GM23338 (cell line): ENCODE results near the gene CCNB1IP1. TPM values are rescaled to one million over a fixed set of nuclear protein-coding genes. Genes with fewer than 3 reads are reported as not detected.

Source experiments
- ATAC-seq: fragments of 200-7000 bp; cut with Tn5 transposase; 3 replicates; pipeline ENCODE4 v1.9.1; 2020
- DNase-seq: peaks from one replicate; pipeline ENCODE4 v3.0.0-alpha.2; 2015; ENCODE audit warnings: low spot score
- H2AFZ ChIP-seq: fragments of 200-600 bp; sonication (generic); 2 replicates; pipeline ENCODE4 v1.8.0; 2016; ENCODE audit warnings: antibody characterized with exemption, mild to moderate bottlenecking, moderate library complexity
- H3F3A ChIP-seq: fragments of 200-600 bp; sonication (generic); replicated peaks from 2 replicates; pipeline ENCODE4 v1.8.0; 2017; ENCODE audit warnings: antibody characterized with exemption, mixed run types, low read depth
- H3K27ac ChIP-seq: fragments of 200-600 bp; sonication (generic); 2 replicates; pipeline ENCODE4 v1.6.1; 2016; ENCODE audit warnings: low read depth
- H3K27me3 ChIP-seq: fragments of 200-600 bp; sonication (generic); 2 replicates; pipeline ENCODE4 v1.8.0; 2016; ENCODE audit warnings: mild to moderate bottlenecking, mixed run types, moderate library complexity; ENCODE audit not compliant: insufficient read depth
- H3K36me3 ChIP-seq: fragments of 200-600 bp; sonication (generic); 2 replicates; pipeline ENCODE4 v1.8.0; 2016; ENCODE audit warnings: mild to moderate bottlenecking; ENCODE audit not compliant: insufficient read depth
- H3K4me1 ChIP-seq: fragments of 200-600 bp; sonication (generic); 2 replicates; pipeline ENCODE4 v1.8.0; 2016; ENCODE audit warnings: mild to moderate bottlenecking, moderate library complexity; ENCODE audit not compliant: insufficient read depth
- H3K4me2 ChIP-seq: fragments of 200-600 bp; sonication (generic); 2 replicates; pipeline ENCODE4 v1.7.1; 2017; ENCODE audit warnings: mixed run types
- H3K4me3 ChIP-seq: fragments of 200-600 bp; sonication (generic); 2 replicates; pipeline ENCODE4 v1.6.1; 2016; ENCODE audit warnings: mixed run types
- H3K79me2 ChIP-seq: fragments of 200-600 bp; sonication (generic); replicated peaks from 2 replicates; pipeline ENCODE4 v1.8.0; 2017; ENCODE audit warnings: mild to moderate bottlenecking; ENCODE audit not compliant: insufficient read depth
- H3K9me2 ChIP-seq: fragments of 200-600 bp; sonication (generic); 2 replicates; pipeline ENCODE4 v1.8.0; 2017; ENCODE audit not compliant: insufficient read depth
- H4K20me1 ChIP-seq: fragments of 200-600 bp; sonication (generic); replicated peaks from 2 replicates; pipeline ENCODE4 v1.8.0; 2017; ENCODE audit warnings: mild to moderate bottlenecking; ENCODE audit not compliant: insufficient read depth
- H3K27ac Mint-ChIP-seq: 2 replicates; pipeline ENCODE4 v1.8.0; 2020; ENCODE audit warnings: inconsistent platforms, mild to moderate bottlenecking, moderate library complexity, mixed read lengths
- H3K27me3 Mint-ChIP-seq: 3 replicates; pipeline ENCODE4 v1.8.0; 2022; ENCODE audit warnings: low read depth, mild to moderate bottlenecking, moderate library complexity, mixed read lengths, inconsistent platforms; ENCODE audit not compliant: insufficient read depth, poor library complexity
- H3K36me3 Mint-ChIP-seq: 3 replicates; pipeline ENCODE4 v1.8.0; 2021; ENCODE audit warnings: low read depth, mild to moderate bottlenecking, inconsistent platforms, moderate library complexity, mixed read lengths
- H3K4me1 Mint-ChIP-seq: 3 replicates; pipeline ENCODE4 v1.8.0; 2020; ENCODE audit warnings: mild to moderate bottlenecking, inconsistent platforms, mixed read lengths
- H3K4me3 Mint-ChIP-seq: 3 replicates; pipeline ENCODE4 v1.8.0; 2021; ENCODE audit warnings: moderate library complexity, mild to moderate bottlenecking, inconsistent platforms, mixed read lengths
- H3K9me3 Mint-ChIP-seq: 3 replicates; pipeline ENCODE4 v1.8.0; 2020; ENCODE audit warnings: moderate library complexity, mild to moderate bottlenecking, inconsistent platforms, mixed read lengths
- CREB1 ChIP-seq: fragments of 250-450 bp; sonication (Bioruptor Pico); IDR thresholded peaks from 2 replicates; pipeline ENCODE4 v1.5.0; 2020; ENCODE audit warnings: low read depth, mild to moderate bottlenecking, moderate library complexity
- ETS1 ChIP-seq: IDR thresholded peaks from 2 replicates; pipeline ENCODE4 v1.6.1; 2016; ENCODE audit warnings: antibody characterized with exemption
- EZH2 ChIP-seq: fragments of 200-600 bp; sonication (generic); IDR thresholded peaks from one replicate; pipeline ENCODE4 v1.8.0; 2017; ENCODE audit warnings: antibody characterized with exemption, mild to moderate bottlenecking, low read depth; ENCODE audit not compliant: unreplicated experiment
- EZH2phosphoT487 ChIP-seq: fragments of 200-600 bp; sonication (generic); IDR thresholded peaks from one replicate; pipeline ENCODE4 v1.8.1; 2018; ENCODE audit warnings: antibody characterized with exemption; ENCODE audit not compliant: unreplicated experiment
- JUNB ChIP-seq: IDR thresholded peaks from one replicate; pipeline ENCODE4 v1.6.1; 2016; ENCODE audit warnings: antibody characterized with exemption; ENCODE audit not compliant: unreplicated experiment
- NANOG ChIP-seq: IDR thresholded peaks from 2 replicates; pipeline ENCODE4 v1.6.1; 2016; ENCODE audit warnings: antibody characterized with exemption, borderline replicate concordance
- POLR2AphosphoS5 ChIP-seq: IDR thresholded peaks from 2 replicates; pipeline ENCODE4 v1.6.1; 2016; ENCODE audit warnings: antibody characterized with exemption, low read depth
- STAT1 ChIP-seq: IDR thresholded peaks from one replicate; pipeline ENCODE4 v1.6.1; 2016; ENCODE audit warnings: antibody characterized with exemption; ENCODE audit not compliant: unreplicated experiment
- ZNF114 ChIP-seq: fragments of 250-450 bp; sonication (Bioruptor Pico); IDR thresholded peaks from 2 replicates; pipeline ENCODE4 v1.5.0; 2020; ENCODE audit warnings: mild to moderate bottlenecking, moderate library complexity
- polyA plus RNA-seq: library from polyadenylated mRNA; unstranded; fragments of >200 nt; fragmentation: Nextera tagmentation; extraction: Ambion mirVana; gene quantifications from 2 replicates; pipeline ENCODE4 v1.2.1, GENCODE V29; 2016
- total RNA-seq: library from RNA; depleted of rRNA; stranded (reverse); fragments of >200 nt; shearing (Covaris generic); gene quantifications from 2 replicates; pipeline ENCODE4 v1.2.3, GENCODE V29; 2014
- TF ChIP-seq, protein P1 (sequence below), 2 experiments: fragments of 200-600 bp in 1 of 2; sonication (generic) in 1 of 2; conservative IDR thresholded peaks; 2 replicates each; pipeline versions ENCODE4 v1.5.1 to v1.6.1; 2016 to 2017; ENCODE audit warnings: antibody characterized with exemption in 2 of 2, low read depth in 2 of 2, mild to moderate bottlenecking in 2 of 2, moderate library complexity in 1 of 2
- TF ChIP-seq, protein P2 (sequence below): IDR thresholded peaks from one replicate; pipeline ENCODE4 v1.6.1; 2018; ENCODE audit warnings: antibody characterized with exemption; ENCODE audit not compliant: unreplicated experiment
- TF ChIP-seq, protein P3 (sequence below): fragments of 250-450 bp; sonication (Bioruptor Pico); IDR thresholded peaks from 2 replicates; pipeline ENCODE4 v1.5.0; 2020; ENCODE audit warnings: mild to moderate bottlenecking, moderate library complexity

Gene CCNB1IP1
- total and polyA plus RNA-seq, 2 experiments from 2014 or later: 108 to 254 TPM

DNA sequence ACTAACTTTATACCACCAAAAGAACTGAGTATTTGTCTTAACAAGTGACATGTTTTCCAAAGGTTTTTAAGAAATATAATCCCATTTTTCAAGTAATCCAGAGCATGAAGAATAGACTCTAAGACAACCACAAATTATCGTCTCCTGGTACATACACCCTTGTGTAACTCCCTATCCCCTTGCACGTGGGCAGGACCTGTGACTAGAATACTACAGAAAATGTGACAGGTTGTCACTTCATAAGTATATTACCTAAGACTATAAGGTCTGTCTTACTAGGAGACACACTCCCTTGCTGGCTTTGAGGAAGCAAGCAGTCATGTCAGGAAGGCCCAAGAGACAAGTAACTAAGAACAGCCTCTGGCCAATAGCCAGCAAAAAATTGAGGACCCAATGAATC lies 19.1 kb downstream of the CCNB1IP1 start (continued):
- TF ChIP-seq CREB1 (CRISPR knock-in tag) (no peak), ETS1 (no peak), ZNF114 (CRISPR knock-in tag) (no peak)

DNA sequence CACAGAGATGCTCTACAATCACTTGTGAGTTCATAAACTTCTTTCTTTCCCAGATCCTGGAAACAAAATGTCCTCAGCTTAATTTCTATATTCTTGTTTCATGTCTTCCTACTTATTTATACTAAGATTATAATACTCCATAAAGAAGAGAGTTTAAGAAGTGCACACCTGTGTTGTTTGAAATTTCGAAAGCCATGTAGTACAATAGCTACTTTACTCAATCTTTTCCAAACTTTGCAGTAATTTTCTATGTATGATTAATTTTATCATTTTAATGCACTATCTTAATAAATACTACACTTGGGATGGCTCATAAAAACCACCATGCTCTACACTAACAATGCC lies 27.0 kb downstream of the CCNB1IP1 start:
- H4K20me1 ChIP-seq: peaks cover 4% of the 10 kb centered on the region; the same call in 1 of the 2 replicates
- DNase-seq (no peak), ATAC-seq (no peak)
- H3K36me3 ChIP-seq: peaks cover 6% of the 10 kb centered on the region
- H3K9me2 ChIP-seq: no peaks in the 10 kb centered on the region
- Mint-ChIP-seq H3K4me3 (peak overlapping the region; percentile 87), H3K4me1 (peaks cover 3% of the 10 kb centered on the region; the same call in 2 of the 3 replicates), H3K9me3 (peaks cover 8% of the 10 kb centered on the region), H3K27ac (0 out of 2 replicates have a peak overlapping the region, but pooled peaks have one; percentile 28), H3K27me3 (peaks cover 7% of the 10 kb centered on the region), H3K36me3 (peaks cover 14% of the 10 kb centered on the region)
- no peak overlapping the region for H3K27ac ChIP-seq
- H3K4me3 ChIP-seq: peak overlapping the region; percentile 63
- no peaks in the 10 kb centered on the region for H3K27me3 ChIP-seq
- H3F3A ChIP-seq: no peaks in the 10 kb centered on the region
- no peak overlapping the region for H3K4me2 ChIP-seq
- peaks cover 7% of the 10 kb centered on the region; the same call in 1 of the 2 replicates for H3K4me1 ChIP-seq
- no peak overlapping the region for H2AFZ ChIP-seq
- H3K79me2 ChIP-seq: peaks cover 31% of the 10 kb centered on the region
- no peak for TF ChIP-seq POLR2AphosphoS5
- TF ChIP-seq NANOG: no peak
- TF ChIP-seq EZH2: no peak
- TF ChIP-seq, protein P1, sequence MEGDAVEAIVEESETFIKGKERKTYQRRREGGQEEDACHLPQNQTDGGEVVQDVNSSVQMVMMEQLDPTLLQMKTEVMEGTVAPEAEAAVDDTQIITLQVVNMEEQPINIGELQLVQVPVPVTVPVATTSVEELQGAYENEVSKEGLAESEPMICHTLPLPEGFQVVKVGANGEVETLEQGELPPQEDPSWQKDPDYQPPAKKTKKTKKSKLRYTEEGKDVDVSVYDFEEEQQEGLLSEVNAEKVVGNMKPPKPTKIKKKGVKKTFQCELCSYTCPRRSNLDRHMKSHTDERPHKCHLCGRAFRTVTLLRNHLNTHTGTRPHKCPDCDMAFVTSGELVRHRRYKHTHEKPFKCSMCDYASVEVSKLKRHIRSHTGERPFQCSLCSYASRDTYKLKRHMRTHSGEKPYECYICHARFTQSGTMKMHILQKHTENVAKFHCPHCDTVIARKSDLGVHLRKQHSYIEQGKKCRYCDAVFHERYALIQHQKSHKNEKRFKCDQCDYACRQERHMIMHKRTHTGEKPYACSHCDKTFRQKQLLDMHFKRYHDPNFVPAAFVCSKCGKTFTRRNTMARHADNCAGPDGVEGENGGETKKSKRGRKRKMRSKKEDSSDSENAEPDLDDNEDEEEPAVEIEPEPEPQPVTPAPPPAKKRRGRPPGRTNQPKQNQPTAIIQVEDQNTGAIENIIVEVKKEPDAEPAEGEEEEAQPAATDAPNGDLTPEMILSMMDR (conservative IDR thresholded peaks at IDR 0.05; ENCODE audit: low read depth in 2 of 2): no peak
- TF ChIP-seq CREB1 (CRISPR knock-in tag): no peak
- TF ChIP-seq, protein P2, sequence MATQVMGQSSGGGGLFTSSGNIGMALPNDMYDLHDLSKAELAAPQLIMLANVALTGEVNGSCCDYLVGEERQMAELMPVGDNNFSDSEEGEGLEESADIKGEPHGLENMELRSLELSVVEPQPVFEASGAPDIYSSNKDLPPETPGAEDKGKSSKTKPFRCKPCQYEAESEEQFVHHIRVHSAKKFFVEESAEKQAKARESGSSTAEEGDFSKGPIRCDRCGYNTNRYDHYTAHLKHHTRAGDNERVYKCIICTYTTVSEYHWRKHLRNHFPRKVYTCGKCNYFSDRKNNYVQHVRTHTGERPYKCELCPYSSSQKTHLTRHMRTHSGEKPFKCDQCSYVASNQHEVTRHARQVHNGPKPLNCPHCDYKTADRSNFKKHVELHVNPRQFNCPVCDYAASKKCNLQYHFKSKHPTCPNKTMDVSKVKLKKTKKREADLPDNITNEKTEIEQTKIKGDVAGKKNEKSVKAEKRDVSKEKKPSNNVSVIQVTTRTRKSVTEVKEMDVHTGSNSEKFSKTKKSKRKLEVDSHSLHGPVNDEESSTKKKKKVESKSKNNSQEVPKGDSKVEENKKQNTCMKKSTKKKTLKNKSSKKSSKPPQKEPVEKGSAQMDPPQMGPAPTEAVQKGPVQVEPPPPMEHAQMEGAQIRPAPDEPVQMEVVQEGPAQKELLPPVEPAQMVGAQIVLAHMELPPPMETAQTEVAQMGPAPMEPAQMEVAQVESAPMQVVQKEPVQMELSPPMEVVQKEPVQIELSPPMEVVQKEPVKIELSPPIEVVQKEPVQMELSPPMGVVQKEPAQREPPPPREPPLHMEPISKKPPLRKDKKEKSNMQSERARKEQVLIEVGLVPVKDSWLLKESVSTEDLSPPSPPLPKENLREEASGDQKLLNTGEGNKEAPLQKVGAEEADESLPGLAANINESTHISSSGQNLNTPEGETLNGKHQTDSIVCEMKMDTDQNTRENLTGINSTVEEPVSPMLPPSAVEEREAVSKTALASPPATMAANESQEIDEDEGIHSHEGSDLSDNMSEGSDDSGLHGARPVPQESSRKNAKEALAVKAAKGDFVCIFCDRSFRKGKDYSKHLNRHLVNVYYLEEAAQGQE: no peak
- TF ChIP-seq JUNB: no peak
- no peak for TF ChIP-seq EZH2phosphoT487
- TF ChIP-seq, protein P3, sequence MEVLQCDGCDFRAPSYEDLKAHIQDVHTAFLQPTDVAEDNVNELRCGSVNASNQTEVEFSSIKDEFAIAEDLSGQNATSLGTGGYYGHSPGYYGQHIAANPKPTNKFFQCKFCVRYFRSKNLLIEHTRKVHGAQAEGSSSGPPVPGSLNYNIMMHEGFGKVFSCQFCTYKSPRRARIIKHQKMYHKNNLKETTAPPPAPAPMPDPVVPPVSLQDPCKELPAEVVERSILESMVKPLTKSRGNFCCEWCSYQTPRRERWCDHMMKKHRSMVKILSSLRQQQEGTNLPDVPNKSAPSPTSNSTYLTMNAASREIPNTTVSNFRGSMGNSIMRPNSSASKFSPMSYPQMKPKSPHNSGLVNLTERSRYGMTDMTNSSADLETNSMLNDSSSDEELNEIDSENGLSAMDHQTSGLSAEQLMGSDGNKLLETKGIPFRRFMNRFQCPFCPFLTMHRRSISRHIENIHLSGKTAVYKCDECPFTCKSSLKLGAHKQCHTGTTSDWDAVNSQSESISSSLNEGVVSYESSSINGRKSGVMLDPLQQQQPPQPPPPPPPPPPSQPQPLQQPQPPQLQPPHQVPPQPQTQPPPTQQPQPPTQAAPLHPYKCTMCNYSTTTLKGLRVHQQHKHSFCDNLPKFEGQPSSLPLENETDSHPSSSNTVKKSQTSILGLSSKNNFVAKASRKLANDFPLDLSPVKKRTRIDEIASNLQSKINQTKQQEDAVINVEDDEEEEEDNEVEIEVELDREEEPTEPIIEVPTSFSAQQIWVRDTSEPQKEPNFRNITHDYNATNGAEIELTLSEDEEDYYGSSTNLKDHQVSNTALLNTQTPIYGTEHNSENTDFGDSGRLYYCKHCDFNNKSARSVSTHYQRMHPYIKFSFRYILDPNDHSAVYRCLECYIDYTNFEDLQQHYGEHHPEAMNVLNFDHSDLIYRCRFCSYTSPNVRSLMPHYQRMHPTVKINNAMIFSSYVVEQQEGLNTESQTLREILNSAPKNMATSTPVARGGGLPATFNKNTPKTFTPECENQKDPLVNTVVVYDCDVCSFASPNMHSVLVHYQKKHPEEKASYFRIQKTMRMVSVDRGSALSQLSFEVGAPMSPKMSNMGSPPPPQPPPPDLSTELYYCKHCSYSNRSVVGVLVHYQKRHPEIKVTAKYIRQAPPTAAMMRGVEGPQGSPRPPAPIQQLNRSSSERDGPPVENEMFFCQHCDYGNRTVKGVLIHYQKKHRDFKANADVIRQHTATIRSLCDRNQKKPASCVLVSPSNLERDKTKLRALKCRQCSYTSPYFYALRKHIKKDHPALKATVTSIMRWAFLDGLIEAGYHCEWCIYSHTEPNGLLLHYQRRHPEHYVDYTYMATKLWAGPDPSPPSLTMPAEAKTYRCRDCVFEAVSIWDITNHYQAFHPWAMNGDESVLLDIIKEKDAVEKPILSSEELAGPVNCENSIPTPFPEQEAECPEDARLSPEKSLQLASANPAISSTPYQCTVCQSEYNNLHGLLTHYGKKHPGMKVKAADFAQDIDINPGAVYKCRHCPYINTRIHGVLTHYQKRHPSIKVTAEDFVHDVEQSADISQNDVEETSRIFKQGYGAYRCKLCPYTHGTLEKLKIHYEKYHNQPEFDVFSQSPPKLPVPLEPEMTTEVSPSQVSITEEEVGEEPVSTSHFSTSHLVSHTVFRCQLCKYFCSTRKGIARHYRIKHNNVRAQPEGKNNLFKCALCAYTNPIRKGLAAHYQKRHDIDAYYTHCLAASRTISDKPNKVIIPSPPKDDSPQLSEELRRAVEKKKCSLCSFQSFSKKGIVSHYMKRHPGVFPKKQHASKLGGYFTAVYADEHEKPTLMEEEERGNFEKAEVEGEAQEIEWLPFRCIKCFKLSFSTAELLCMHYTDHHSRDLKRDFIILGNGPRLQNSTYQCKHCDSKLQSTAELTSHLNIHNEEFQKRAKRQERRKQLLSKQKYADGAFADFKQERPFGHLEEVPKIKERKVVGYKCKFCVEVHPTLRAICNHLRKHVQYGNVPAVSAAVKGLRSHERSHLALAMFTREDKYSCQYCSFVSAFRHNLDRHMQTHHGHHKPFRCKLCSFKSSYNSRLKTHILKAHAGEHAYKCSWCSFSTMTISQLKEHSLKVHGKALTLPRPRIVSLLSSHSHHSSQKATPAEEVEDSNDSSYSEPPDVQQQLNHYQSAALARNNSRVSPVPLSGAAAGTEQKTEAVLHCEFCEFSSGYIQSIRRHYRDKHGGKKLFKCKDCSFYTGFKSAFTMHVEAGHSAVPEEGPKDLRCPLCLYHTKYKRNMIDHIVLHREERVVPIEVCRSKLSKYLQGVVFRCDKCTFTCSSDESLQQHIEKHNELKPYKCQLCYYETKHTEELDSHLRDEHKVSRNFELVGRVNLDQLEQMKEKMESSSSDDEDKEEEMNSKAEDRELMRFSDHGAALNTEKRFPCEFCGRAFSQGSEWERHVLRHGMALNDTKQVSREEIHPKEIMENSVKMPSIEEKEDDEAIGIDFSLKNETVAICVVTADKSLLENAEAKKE: no peak
- TF ChIP-seq ETS1: no peak
- no peak for TF ChIP-seq STAT1
